Measurements from ENCODE around the gene RGS5. TPM values are rescaled to one million over a fixed set of nuclear protein-coding genes. Genes with fewer than 3 reads are reported as not detected.

The RGS5 gene
- total and polyA plus RNA-seq, 2 experiments from 2014 or later, result 23.4 to 48.3 TPM

DNA sequence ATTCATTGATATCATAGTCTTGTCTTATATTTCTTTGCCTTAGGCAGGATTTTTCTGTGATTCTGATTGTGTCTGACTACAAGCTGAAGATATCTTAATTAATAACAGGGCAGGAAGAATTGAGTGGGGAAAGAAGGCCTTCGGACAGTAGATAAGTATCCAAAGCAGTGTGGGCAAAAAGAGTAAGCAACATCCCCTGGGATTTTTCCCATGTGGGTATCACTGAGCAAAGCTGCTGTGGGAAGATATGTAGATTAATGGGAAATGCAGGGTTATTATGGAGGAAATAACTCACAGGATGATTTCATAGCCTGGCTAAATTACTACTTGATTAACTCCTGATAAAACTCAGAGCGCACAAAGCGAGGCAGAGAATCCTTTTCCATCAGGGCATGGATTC is 55.7 kb downstream of the RGS5 start (continued):
- TF ChIP-seq, protein P1, sequence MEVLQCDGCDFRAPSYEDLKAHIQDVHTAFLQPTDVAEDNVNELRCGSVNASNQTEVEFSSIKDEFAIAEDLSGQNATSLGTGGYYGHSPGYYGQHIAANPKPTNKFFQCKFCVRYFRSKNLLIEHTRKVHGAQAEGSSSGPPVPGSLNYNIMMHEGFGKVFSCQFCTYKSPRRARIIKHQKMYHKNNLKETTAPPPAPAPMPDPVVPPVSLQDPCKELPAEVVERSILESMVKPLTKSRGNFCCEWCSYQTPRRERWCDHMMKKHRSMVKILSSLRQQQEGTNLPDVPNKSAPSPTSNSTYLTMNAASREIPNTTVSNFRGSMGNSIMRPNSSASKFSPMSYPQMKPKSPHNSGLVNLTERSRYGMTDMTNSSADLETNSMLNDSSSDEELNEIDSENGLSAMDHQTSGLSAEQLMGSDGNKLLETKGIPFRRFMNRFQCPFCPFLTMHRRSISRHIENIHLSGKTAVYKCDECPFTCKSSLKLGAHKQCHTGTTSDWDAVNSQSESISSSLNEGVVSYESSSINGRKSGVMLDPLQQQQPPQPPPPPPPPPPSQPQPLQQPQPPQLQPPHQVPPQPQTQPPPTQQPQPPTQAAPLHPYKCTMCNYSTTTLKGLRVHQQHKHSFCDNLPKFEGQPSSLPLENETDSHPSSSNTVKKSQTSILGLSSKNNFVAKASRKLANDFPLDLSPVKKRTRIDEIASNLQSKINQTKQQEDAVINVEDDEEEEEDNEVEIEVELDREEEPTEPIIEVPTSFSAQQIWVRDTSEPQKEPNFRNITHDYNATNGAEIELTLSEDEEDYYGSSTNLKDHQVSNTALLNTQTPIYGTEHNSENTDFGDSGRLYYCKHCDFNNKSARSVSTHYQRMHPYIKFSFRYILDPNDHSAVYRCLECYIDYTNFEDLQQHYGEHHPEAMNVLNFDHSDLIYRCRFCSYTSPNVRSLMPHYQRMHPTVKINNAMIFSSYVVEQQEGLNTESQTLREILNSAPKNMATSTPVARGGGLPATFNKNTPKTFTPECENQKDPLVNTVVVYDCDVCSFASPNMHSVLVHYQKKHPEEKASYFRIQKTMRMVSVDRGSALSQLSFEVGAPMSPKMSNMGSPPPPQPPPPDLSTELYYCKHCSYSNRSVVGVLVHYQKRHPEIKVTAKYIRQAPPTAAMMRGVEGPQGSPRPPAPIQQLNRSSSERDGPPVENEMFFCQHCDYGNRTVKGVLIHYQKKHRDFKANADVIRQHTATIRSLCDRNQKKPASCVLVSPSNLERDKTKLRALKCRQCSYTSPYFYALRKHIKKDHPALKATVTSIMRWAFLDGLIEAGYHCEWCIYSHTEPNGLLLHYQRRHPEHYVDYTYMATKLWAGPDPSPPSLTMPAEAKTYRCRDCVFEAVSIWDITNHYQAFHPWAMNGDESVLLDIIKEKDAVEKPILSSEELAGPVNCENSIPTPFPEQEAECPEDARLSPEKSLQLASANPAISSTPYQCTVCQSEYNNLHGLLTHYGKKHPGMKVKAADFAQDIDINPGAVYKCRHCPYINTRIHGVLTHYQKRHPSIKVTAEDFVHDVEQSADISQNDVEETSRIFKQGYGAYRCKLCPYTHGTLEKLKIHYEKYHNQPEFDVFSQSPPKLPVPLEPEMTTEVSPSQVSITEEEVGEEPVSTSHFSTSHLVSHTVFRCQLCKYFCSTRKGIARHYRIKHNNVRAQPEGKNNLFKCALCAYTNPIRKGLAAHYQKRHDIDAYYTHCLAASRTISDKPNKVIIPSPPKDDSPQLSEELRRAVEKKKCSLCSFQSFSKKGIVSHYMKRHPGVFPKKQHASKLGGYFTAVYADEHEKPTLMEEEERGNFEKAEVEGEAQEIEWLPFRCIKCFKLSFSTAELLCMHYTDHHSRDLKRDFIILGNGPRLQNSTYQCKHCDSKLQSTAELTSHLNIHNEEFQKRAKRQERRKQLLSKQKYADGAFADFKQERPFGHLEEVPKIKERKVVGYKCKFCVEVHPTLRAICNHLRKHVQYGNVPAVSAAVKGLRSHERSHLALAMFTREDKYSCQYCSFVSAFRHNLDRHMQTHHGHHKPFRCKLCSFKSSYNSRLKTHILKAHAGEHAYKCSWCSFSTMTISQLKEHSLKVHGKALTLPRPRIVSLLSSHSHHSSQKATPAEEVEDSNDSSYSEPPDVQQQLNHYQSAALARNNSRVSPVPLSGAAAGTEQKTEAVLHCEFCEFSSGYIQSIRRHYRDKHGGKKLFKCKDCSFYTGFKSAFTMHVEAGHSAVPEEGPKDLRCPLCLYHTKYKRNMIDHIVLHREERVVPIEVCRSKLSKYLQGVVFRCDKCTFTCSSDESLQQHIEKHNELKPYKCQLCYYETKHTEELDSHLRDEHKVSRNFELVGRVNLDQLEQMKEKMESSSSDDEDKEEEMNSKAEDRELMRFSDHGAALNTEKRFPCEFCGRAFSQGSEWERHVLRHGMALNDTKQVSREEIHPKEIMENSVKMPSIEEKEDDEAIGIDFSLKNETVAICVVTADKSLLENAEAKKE (CRISPR knock-in tag; IDR thresholded peaks at IDR 0.05), result no peak
- TF ChIP-seq NANOG (IDR thresholded peaks at IDR 0.05; ENCODE audit: borderline replicate concordance), result no peak
- TF ChIP-seq STAT1 (IDR thresholded peaks at IDR 0.05; ENCODE audit: unreplicated experiment), result no peak
- TF ChIP-seq ETS1 (IDR thresholded peaks at IDR 0.05), result no peak
- TF ChIP-seq POLR2AphosphoS5 (IDR thresholded peaks at IDR 0.05; ENCODE audit: low read depth), result no peak
- TF ChIP-seq ZNF114 (CRISPR knock-in tag; IDR thresholded peaks at IDR 0.05), result no peak

DNA sequence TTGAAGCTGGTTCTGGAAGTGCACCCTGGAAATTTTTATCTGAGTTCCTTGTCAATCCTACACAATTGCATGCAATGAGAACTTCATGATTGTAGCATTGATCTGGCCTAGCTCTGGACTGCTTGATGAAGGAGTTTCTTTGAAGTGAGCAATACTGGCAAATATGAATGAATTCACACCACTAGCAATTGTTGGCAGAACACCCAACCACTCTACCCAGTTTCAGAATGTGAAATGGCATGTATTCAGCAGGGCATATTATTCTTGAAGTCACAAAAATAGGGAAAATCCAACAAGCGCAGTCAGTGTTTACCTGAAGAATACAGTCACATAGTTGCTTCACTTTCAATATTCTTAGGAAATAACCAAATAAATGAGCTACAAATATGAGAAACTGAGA is 57.3 kb downstream of the RGS5 start:
- no peak overlapping the region for H3K4me3 ChIP-seq
- no peaks in the 10 kb centered on the region for H3K36me3 Mint-ChIP-seq (ENCODE audit: low read depth)
- no peak overlapping the region for H3K27ac Mint-ChIP-seq
- no peaks in the 10 kb centered on the region for H3K9me2 ChIP-seq (ENCODE audit: insufficient read depth)
- H3K27ac ChIP-seq (ENCODE audit: low read depth), result no peak overlapping the region
- no peak overlapping the region for H2AFZ ChIP-seq
- no peak overlapping the region for H3K4me2 ChIP-seq
- no peaks in the 10 kb centered on the region for H3K9me3 Mint-ChIP-seq
- H3K27me3 Mint-ChIP-seq (ENCODE audit: insufficient read depth, low read depth, poor library complexity), result no peaks in the 10 kb centered on the region
- H3K27me3 ChIP-seq (ENCODE audit: insufficient read depth), result no peaks in the 10 kb centered on the region
- no peak for ATAC-seq
- no peak for DNase-seq (ENCODE audit: low spot score)
- no peaks in the 10 kb centered on the region for H3K36me3 ChIP-seq (ENCODE audit: insufficient read depth)
- no peaks in the 10 kb centered on the region for H3K79me2 ChIP-seq (replicated peaks; ENCODE audit: insufficient read depth)
- no peaks in the 10 kb centered on the region for H3F3A ChIP-seq (replicated peaks; ENCODE audit: low read depth)
- H3K4me1 Mint-ChIP-seq, result no peaks in the 10 kb centered on the region
- H4K20me1 ChIP-seq (replicated peaks; ENCODE audit: insufficient read depth), result no peaks in the 10 kb centered on the region
- H3K4me1 ChIP-seq (ENCODE audit: insufficient read depth), result no peaks in the 10 kb centered on the region
- no peak overlapping the region for H3K4me3 Mint-ChIP-seq
- TF ChIP-seq ZNF331 (CRISPR knock-in tag; IDR thresholded peaks at IDR 0.05; ENCODE audit: low read depth) (no peak), CREB1 (CRISPR knock-in tag; IDR thresholded peaks at IDR 0.05; ENCODE audit: low read depth) (no peak), CTCF (conservative IDR thresholded peaks at IDR 0.05; ENCODE audit: low read depth in 2 of 2) (no peak), STAT1 (IDR thresholded peaks at IDR 0.05; ENCODE audit: unreplicated experiment) (no peak), POLR2AphosphoS5 (IDR thresholded peaks at IDR 0.05; ENCODE audit: low read depth) (no peak), NANOG (IDR thresholded peaks at IDR 0.05; ENCODE audit: borderline replicate concordance) (no peak), ZNF114 (CRISPR knock-in tag; IDR thresholded peaks at IDR 0.05) (no peak), EZH2phosphoT487 (IDR thresholded peaks at IDR 0.05; ENCODE audit: unreplicated experiment) (no peak), ETS1 (IDR thresholded peaks at IDR 0.05) (no peak), EZH2 (IDR thresholded peaks at IDR 0.05; ENCODE audit: low read depth, unreplicated experiment) (no peak), JUNB (IDR thresholded peaks at IDR 0.05; ENCODE audit: unreplicated experiment) (no peak)
